ENCODE measurements around the gene MRPS26. TPM values are rescaled to one million over a fixed set of nuclear protein-coding genes. Genes with fewer than 3 reads are reported as not detected.

MRPS26 gene
- total RNA-seq, 2 donors from 2014 or later: 75.1 to 87.7 TPM

DNA sequence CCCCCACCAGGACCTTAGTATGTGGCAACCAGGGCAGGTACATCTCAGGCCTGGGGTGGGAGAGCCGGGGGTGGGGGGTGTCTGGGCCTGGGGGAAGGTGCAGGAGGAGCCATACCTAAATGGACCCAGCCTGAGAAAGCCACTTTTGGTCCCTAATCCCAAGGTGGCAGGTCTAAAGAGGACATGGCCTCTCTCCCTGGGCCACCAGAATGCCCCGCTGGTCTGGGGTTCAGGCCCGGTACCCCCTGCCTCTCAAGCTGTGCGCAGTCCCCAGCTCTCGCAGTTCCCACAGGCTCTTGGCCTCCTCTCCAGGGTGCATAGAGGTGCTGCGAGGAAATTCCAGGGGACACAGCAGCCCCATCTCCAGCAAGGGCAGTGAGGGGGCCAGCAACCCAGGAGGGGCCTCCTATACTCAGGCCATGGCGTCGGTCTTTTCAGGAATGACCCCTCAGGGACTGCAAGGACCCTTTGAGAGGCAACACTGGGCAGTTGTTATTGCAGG is 39.8 kb downstream of the MRPS26 start:
- Histone ChIP-seq H3K4me3 (ENCODE audit: low read length) (no peak overlapping the region), H3K27ac (ENCODE audit: low read depth, low read length) (no peak overlapping the region), H3K9me3 (ENCODE audit: control insufficient read depth, low read length) (no peaks in the 10 kb centered on the region), H3K36me3 (ENCODE audit: control insufficient read depth, insufficient read depth, low read length) (no peaks in the 10 kb centered on the region), H3K9ac (ENCODE audit: extremely low read depth, low read length, poor library complexity, severe bottlenecking) (no peak overlapping the region), H3K4me1 (ENCODE audit: control insufficient read depth, insufficient read depth, low read length) (no peaks in the 10 kb centered on the region), H3K27me3 (ENCODE audit: control insufficient read depth, insufficient read depth, low read length, poor library complexity, severe bottlenecking) (peaks cover 52% of the 10 kb centered on the region)
- Mint-ChIP-seq H3K4me1 (peaks cover 3% of the 10 kb centered on the region), H3K36me3 (ENCODE audit: low read depth) (no peaks in the 10 kb centered on the region), H3K27ac (no peak overlapping the region), H3K27me3 (ENCODE audit: insufficient read depth) (peaks cover 56% of the 10 kb centered on the region), H3K9me3 (no peaks in the 10 kb centered on the region), H3K4me3 (no peak overlapping the region)
- 93 to 98% methylated on average over 7 to 8 of the region's 8 CpGs for WGBS, 2 experiments (ENCODE audit: insufficient coverage in 1 of 2, insufficient read length in 1 of 2)
- no peak for TF ChIP-seq CTCF (conservative IDR thresholded peaks at IDR 0.05)
- no peak for DNase-seq

DNA sequence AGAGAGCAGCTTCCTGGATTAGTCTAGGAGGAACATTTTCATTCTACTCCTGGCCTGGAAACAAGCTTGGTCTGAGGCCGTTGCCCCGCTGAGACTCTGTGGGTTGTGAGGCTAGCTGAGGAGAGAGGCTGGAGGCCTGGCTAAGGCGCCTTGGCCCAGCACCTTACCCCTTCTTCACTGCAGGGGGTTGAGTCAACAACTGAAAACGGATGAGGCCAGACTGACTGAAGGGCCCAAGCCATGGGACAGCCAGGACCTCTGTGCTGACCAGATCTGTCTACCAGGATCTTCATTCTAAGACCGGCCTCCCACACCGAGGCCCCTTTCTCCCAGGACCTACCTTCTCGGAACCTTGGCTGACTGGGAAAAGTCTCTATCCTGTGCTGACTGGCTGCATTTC is 42.2 kb downstream of the MRPS26 start:
- Histone ChIP-seq H3K4me3 (ENCODE audit: low read length) (no peak overlapping the region), H3K36me3 (ENCODE audit: control insufficient read depth, insufficient read depth, low read length) (no peaks in the 10 kb centered on the region), H3K27me3 (ENCODE audit: control insufficient read depth, insufficient read depth, low read length, poor library complexity, severe bottlenecking) (peaks cover 47% of the 10 kb centered on the region), H3K4me1 (ENCODE audit: control insufficient read depth, insufficient read depth, low read length) (no peaks in the 10 kb centered on the region), H3K9ac (ENCODE audit: extremely low read depth, low read length, poor library complexity, severe bottlenecking) (no peak overlapping the region), H3K9me3 (ENCODE audit: control insufficient read depth, low read length) (no peaks in the 10 kb centered on the region), H3K27ac (ENCODE audit: low read depth, low read length) (no peak overlapping the region)
- DNase-seq: no peak
- Mint-ChIP-seq H3K4me1 (peaks cover 3% of the 10 kb centered on the region), H3K27ac (no peak overlapping the region), H3K36me3 (ENCODE audit: low read depth) (no peaks in the 10 kb centered on the region), H3K4me3 (no peak overlapping the region), H3K9me3 (no peaks in the 10 kb centered on the region), H3K27me3 (ENCODE audit: insufficient read depth) (peaks cover 53% of the 10 kb centered on the region)
- TF ChIP-seq CTCF (conservative IDR thresholded peaks at IDR 0.05): no peak
- WGBS, 2 experiments (ENCODE audit: insufficient coverage in 1 of 2, insufficient read length in 1 of 2): 57 to 81% methylated on average over 2 to 7 of the region's 7 CpGs

DNA sequence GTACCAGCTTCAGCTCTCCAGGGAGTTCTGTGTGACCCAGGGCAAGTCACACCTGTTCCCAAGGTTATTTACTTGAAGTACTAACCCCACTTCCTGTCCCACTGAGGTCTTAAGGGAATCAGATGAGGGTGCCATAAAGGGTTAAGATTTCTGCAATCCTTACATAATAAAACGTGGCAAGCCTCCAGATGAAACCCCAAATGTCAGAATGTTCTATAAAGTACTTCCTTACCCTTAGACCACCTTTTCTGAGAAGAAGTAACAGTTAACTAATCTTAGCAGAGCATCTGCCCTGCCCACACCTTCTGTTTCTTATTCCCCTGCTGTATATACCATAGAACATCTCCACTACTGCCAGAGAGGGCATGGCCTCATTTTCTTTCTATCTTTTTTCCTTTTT is 44.7 kb downstream of the MRPS26 start:
- Histone ChIP-seq H3K4me3 (ENCODE audit: low read length) (no peak overlapping the region), H3K9me3 (ENCODE audit: control insufficient read depth, low read length) (no peaks in the 10 kb centered on the region), H3K9ac (ENCODE audit: extremely low read depth, low read length, poor library complexity, severe bottlenecking) (no peak overlapping the region), H3K27ac (ENCODE audit: low read depth, low read length) (no peak overlapping the region), H3K4me1 (ENCODE audit: control insufficient read depth, insufficient read depth, low read length) (no peaks in the 10 kb centered on the region), H3K36me3 (ENCODE audit: control insufficient read depth, insufficient read depth, low read length) (no peaks in the 10 kb centered on the region), H3K27me3 (ENCODE audit: control insufficient read depth, insufficient read depth, low read length, poor library complexity, severe bottlenecking) (peaks cover 27% of the 10 kb centered on the region)
- peaks cover 38% of the 10 kb centered on the region for H3K27me3 Mint-ChIP-seq (ENCODE audit: insufficient read depth)
- no peak for DNase-seq
- 52 to 63% methylated on average over 1 of the region's 1 CpG for WGBS, 2 experiments (ENCODE audit: insufficient coverage in 1 of 2, insufficient read length in 1 of 2)
- no peaks in the 10 kb centered on the region for H3K36me3 Mint-ChIP-seq (ENCODE audit: low read depth)
- no peak overlapping the region for H3K27ac Mint-ChIP-seq
- no peaks in the 10 kb centered on the region for H3K9me3 Mint-ChIP-seq
- H3K4me1 Mint-ChIP-seq: peaks cover 3% of the 10 kb centered on the region
- no peak overlapping the region for H3K4me3 Mint-ChIP-seq
- no peak for TF ChIP-seq CTCF (conservative IDR thresholded peaks at IDR 0.05)

Measured in endodermal cell (in vitro differentiated cells).